Germinal center (tissue), 1 donor: ENCODE measurements around the gene LCN12.
A peak's percentile ranks its signal among the peaks of the same experiment; 100 is the strongest.

Source experiments
- DNase-seq: peaks from one replicate; pipeline ENCODE4 v3.0.0; 2012; ENCODE audit warnings: mixed read lengths, low spot score

LCN12 gene

GRCh38 chr9:136945333-136946227 lies 6.5 kb upstream of the LCN12 start:
- DNase-seq, result no peak

- DNase-seq, result no peak
These were observed 5.6 kb upstream of the LCN12 start for GRCh38 chr9:136946228-136947027.

- no peak for DNase-seq
These were observed 4.8 kb upstream of the LCN12 start for GRCh38 chr9:136947028-136947891.

GRCh38 chr9:136947955-136948510 lies 4.0 kb upstream of the LCN12 start:
- no peak for DNase-seq

- no peak for DNase-seq
These were observed 2.7 kb upstream of the LCN12 start for GRCh38 chr9:136949239-136949816.

- DNase-seq, result peak; percentile 100
These were observed 2.0 kb upstream of the LCN12 start for GRCh38 chr9:136949817-136950655.

GRCh38 chr9:136950656-136951276 lies 1.3 kb upstream of the LCN12 start:
- DNase-seq, result no peak

- no peak for DNase-seq
These were observed 313 bp downstream of the LCN12 start for GRCh38 chr9:136952321-136952850.

GRCh38 chr9:136952876-136953770 lies 1.1 kb downstream of the LCN12 start:
- DNase-seq, result no peak

- DNase-seq, result no peak
These were observed 1.7 kb downstream of the LCN12 start for GRCh38 chr9:136953771-136954269.

- DNase-seq, result no peak
These were observed 2.4 kb downstream of the LCN12 start for GRCh38 chr9:136954270-136955083.

GRCh38 chr9:136955202-136955942 lies 3.3 kb downstream of the LCN12 start:
- no peak for DNase-seq

GRCh38 chr9:136955943-136956335 lies 3.9 kb downstream of the LCN12 start:
- DNase-seq, result no peak

GRCh38 chr9:136956604-136957003 lies 4.5 kb downstream of the LCN12 start:
- DNase-seq, result no peak

GRCh38 chr9:136957461-136957860 lies 5.4 kb downstream of the LCN12 start:
- DNase-seq, result no peak

- no peak for DNase-seq
These were observed 5.8 kb downstream of the LCN12 start for GRCh38 chr9:136957901-136958300.

GRCh38 chr9:136958473-136958872 lies 6.4 kb downstream of the LCN12 start:
- DNase-seq, result no peak
